GM21619 (cell line): ENCODE measurements around the gene HRAS.
A peak's percentile ranks its signal among the peaks of the same experiment; 100 is the strongest.

ENCODE experiments used
- ATAC-seq: cut with Tn5 transposase; IDR thresholded peaks from one replicate; pipeline ENCODE4 v1.9.1; 2021; ENCODE audit not compliant: unreplicated experiment

Gene HRAS

GRCh38 chr11:567629-568292, 32.4 kb upstream of the HRAS start:
- no peak for ATAC-seq

- no peak for ATAC-seq
Measured at GRCh38 chr11:567011-567628, 31.7 kb upstream of the HRAS start.

- no peak for ATAC-seq
Measured at GRCh38 chr11:565921-566509, 30.6 kb upstream of the HRAS start.

- no peak for ATAC-seq
Measured at GRCh38 chr11:563812-564578, 28.6 kb upstream of the HRAS start.

- ATAC-seq, result no peak
Measured at GRCh38 chr11:563066-563811, 27.9 kb upstream of the HRAS start.

- no peak for ATAC-seq
Measured at GRCh38 chr11:562046-562645, 26.8 kb upstream of the HRAS start.

GRCh38 chr11:561148-562003, 26.0 kb upstream of the HRAS start:
- peak; percentile 10 for ATAC-seq

- peak; percentile 61 for ATAC-seq
Measured at GRCh38 chr11:560305-561147, 25.1 kb upstream of the HRAS start, which contains the start of the genes LMNTD2 and RASSF7. LMNTD2 (minus strand) TSS chr11:560738; CDS start chr11:560716, 22 bp downstream. RASSF7 (plus strand) TSS chr11:560970; CDS start chr11:561769, 799 bp downstream.

- ATAC-seq, result no peak
Measured at GRCh38 chr11:559712-560304, 24.4 kb upstream of the HRAS start.

- ATAC-seq, result no peak
Measured at GRCh38 chr11:559020-559620, 23.7 kb upstream of the HRAS start.

- ATAC-seq, result no peak
Measured at GRCh38 chr11:558503-558902, 23.1 kb upstream of the HRAS start.

- ATAC-seq, result no peak
Measured at GRCh38 chr11:557328-558132, 22.2 kb upstream of the HRAS start.

GRCh38 chr11:556662-557256, 21.4 kb upstream of the HRAS start:
- no peak for ATAC-seq

GRCh38 chr11:555780-556661, 20.6 kb upstream of the HRAS start:
- ATAC-seq, result no peak

GRCh38 chr11:555227-555779, 19.9 kb upstream of the HRAS start:
- ATAC-seq, result no peak
